NCI-H2196 treated with DMSO at 0.1 percent for 48 hours (cell line): ENCODE measurements around the gene MYO6.

ENCODE experiments used
- DNase-seq: peaks from one replicate; lab custom pipeline; 2025; ENCODE audit not compliant: unreplicated experiment; lab: John Stamatoyannopoulos, UW

MYO6 gene

DNA sequence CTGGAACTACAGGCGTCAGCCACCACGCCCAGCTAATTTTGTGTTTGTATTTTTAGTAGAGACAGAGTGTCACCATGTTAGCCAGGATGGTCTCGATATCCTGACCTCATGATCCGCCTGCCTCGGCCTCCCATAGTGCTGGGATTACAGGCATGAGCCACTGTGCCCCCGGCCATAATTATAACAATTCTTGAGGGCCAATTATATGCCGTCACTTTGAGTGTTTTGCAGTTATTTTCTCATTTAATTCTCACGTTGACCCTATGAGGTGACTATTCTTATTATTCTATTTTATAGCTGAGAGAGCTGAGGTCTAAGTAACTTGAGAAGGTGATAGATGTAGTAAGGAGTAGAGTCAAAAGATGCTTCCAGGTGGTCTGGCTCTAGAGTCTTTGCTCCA, 13.0 kb downstream of the MYO6 start:
- no peak for DNase-seq

DNA sequence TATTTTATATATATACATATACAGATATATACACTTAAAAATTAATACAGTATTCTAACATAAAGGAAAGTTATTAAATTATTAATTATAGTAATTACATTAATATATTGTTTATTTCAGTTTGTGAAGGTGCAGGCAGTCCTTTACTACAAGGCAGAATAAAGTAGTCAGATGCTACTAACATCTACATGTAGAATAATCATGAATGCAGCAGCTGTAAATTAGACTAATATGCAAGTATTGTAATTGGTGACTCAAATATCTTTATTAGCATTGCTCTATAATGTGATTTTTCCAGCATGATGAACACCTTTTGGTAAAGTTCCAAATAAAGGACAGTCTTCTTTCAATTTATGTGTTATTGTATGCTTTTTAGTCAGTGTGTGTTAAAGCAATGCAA, 17.3 kb downstream of the MYO6 start:
- no peak for DNase-seq

DNA sequence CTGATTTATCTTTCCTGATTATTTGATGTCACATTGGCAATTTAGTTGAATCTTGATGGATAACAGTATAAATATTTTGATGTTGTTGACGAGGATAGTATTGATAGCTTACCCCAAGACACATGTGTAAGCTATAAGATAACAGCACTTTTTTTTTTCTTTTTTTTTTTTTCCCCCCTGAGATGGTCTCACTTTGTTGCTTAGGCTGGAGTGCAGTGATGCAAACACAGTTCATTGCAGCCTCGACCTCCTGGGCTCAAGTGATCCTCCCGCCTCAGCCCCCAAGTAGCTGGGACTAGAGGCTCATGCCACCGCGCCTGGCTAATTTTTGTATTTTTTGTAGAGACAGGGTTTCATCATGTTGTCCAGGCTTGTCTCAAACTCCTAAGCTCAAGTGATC, 21.8 kb downstream of the MYO6 start:
- no peak for DNase-seq

DNA sequence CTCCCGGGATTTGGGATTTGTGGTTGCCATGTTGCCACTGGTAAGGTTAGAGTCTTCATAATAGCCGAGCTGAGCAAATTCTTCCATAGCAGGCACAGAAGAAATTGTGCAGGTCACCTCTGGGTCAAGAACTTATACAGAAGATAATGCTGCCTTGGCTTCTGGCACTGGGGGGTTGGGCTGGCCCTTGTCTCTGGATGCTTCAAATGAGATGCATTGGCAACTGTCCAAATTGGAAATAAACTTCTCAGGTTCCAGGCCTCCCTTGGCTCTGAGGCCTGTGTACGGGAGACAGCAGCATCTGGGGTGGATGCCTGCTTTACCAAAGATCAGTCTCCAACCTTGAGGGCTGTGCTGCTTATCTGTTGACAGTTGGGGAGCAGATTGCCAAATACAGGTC, 26.2 kb downstream of the MYO6 start:
- peak; percentile 41 for DNase-seq

DNA sequence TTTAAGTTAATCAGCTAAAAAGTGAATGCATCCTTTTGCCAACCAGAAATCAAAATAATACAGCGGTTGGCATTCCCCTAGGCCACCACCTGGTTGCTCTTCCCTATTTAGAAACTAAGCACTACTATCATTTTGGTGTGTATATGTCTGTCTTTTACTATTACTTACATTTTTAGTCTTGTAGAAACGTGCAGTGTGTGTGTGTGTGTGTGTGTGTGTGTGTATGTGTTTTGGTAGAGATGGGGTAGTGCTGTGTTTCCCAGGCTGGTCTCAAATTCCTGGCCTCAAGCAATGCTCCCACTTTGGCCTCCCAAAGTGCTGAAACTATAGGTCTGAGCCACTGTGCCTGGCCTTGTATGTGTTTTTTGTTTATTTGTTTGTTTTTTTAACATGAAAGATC, 27.4 kb downstream of the MYO6 start:
- DNase-seq, result no peak

DNA sequence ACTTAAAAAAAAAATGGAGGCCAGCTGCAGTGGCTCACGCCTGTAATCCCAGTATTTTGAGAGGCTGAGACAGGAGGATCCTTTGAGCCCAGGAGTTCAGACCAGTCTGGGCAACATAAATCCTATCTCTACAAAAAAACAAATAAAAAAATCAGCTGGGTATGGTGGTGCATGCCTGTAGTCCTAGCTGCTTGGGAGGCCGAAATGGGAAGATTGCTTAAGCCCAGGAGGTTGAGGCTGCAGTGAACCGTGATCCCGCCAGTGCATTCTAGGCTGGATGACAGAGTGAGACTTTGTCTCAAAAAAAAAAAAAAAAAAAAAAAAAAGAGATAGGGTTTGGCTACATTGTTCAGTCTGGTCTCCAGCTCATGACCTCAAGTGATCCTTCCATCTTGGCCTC, 29.7 kb downstream of the MYO6 start:
- DNase-seq, result no peak

DNA sequence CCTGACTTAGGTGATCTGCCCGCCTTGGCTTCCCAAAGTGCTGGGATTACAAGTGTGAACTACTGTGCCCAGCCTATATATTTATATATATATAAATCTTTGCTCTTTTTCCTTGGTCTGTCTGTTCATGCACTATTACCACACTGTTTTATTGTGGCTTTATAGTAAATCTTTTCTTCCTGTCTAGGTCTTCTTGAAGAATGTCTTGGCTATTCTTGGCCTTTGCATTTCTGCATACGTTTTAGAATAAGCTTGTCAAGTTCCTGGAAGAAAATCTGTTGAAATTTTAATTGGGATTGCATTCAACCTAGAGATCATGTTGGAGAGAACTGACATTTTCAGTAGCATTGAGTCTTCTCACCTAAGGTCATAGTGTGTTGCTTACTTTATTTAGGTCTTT, 37.1 kb downstream of the MYO6 start:
- no peak for DNase-seq

DNA sequence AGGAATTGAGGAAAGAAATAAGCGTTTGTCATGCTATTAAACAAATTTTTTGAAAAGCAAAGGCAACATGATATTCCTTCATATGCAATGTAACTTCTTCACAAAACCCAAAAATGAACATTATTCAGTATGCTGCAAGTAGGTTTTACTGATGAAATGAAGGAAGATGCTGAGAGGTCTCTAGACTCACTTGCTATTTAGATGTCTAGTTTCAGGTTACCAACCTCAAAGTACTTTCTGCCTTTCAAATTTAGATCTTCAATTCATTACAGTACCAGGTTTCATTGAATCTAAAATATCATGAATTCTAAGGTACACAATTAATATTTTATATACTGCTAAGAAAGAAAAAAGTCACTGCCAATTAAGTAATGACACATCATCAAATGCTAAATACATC, 39.9 kb downstream of the MYO6 start:
- no peak for DNase-seq

DNA sequence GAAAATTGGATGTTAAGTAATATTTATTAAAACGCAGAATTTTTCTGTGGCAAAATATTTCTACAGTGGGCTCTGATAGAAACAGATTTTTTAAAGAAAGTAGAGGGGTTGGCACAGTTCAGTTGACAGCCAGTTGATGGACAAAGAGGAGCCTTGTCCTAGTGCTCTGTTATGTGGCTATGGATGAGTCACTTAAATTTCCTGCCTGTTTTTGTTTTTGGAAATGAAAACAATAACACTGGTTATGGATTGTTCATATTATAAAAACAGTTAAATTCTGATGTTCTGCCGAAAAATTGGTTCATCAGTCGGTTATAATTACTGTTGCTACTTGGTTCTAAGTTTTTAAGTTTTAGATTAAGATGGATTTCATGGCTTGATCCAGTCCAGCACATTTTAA, 42.8 kb downstream of the MYO6 start:
- DNase-seq, result no peak

DNA sequence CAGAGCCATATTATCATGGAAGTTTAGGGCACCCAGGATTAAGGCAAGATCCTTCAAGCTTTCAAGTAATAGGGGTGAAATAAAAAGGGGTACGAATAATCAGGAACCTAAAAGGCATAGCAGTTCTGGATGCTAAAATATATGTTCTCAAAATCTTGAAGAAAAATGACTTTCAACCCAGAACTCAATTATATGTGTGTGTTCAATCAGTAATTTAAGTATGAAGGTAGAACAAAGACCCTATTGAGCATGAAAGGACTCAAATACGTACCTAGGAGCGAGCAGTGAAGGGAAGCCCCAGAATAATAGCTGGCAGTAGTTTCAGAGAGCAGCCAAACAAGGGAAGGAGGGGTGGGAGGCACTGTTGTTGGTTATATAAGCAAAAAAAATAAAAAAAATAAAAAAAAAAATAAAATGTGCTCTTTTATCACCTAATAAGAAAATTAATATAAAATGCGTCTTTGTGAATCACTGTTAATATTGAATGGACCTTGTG, 45.4 kb downstream of the MYO6 start:
- no peak for DNase-seq

DNA sequence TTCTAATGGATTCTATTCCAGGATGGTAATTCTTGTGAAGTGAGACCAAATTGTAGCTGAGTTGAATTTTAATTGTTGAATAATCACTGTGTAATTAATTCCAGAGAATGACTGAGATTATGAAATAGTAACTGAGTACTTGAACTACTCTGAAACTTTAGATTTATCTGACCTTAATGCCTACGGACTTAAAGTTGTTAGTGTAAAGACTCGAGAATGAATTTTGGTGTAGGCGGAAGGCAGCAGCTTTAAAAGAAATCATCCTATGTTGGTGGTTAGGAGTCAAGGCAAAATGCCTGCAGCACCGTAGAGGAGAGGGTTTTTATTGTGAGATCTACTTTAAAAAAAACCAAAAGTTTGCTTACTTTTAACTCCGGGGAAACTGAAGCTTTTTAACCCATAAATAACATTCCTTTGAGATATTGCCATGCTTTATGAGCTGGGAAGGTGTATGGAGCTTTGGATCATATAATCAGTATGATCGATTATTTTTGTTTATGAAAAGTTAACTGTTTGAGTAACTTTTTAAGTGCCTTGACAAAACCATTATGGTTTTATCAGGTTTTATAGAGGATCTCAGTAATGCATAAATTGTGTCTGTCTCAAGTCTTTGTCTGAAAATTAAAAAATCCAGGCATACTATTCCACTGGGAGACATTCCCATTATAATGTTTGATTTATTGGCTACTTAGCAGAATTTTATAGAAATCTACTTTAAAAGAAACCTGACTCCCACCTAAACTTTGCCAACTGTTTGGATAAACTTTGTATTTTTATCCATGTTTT, 46.1 kb downstream of the MYO6 start:
- DNase-seq, result no peak

DNA sequence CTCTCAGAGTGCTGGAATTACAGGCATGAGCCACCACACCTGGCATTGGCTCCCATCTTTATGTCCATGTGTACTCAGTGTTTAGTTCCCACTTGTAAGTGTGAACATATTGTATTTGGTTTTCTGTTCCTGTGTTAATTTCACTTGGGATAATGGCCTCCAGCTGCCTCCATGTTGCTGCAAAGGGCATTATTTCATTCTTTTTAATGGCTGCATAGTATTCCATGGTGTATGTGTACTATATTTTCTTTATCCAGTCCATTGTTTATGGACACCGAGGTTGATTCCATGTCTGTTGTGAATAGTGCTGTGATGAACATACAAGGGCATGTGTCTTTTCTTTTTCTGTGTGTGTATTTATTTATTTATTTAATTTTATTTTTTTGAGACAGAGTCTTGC, 47.7 kb downstream of the MYO6 start:
- no peak for DNase-seq

DNA sequence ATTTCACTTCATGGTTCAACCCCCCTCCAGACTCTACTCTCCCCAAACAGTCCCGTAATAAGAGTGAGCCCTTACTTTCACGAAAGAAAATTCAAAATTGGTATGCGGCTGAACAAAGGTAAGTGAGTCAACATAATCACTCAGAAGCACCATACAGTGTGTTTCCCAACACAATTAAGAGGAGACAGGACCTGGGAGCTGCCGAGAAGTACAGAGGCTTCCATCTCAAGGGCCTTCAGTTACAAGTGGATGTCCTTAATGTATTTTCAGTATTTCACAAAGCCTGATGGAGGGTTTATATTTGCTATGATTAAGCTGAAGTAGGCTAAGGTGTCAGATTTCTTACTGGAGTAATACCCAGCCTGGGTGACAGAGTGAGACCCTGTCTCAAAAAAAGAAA, 51.1 kb downstream of the MYO6 start:
- DNase-seq, result no peak

DNA sequence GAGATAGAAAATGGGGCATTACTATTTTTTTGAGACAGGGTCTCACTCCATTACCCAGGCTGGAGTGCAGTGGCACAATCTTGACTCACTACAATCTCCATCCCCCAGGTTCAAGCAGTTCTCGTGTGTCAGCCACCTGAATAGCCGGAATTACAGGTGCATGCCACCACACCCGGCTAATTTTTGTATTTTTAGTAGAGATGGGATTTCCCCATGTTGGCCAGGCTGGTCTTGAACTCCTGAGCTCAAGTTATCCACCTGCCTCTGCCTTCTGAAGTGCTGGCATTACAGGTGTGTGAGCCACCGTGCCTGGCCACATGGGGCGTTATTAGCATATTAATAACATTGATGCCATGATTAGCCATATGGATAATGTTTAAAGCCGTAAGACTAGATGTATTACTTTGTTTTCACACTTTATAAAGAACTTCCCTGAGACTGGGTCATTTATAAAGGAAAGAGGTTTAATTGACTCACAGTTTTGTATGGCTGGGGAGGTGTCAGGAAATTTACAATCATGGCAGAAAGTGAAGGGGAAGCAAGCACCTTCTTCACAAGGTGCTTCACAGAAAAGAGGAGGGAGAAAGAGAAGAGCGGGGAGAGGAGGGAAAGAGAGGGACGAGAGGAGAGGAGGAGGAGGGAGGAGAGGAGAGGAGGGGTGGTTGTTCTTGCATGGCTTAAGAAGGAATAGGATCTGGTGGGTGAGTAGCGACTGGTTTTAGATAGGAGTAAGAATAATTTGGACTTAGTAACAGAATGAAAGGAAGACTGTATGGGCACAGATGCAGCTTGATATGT, 51.9 kb downstream of the MYO6 start:
- no peak for DNase-seq

DNA sequence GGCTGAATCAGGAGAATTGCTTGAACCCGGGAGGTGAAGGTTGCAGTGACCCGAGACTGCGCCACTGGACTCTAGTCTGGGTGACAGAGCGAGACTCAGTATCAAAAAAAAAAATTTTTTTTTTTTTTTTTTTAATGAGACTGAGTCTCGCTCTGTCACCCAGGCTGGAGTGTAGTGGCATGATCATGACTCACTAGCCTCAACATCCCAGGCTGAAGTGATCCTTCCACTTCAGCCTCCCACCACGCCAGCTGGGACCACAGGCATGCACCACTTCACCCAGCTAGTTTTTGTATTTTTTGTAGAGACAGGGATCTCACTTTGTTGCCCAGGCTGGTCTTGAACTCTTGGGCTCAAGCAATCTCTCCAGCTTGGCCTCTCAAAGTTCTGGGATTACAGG, 53.3 kb downstream of the MYO6 start:
- DNase-seq, result no peak

DNA sequence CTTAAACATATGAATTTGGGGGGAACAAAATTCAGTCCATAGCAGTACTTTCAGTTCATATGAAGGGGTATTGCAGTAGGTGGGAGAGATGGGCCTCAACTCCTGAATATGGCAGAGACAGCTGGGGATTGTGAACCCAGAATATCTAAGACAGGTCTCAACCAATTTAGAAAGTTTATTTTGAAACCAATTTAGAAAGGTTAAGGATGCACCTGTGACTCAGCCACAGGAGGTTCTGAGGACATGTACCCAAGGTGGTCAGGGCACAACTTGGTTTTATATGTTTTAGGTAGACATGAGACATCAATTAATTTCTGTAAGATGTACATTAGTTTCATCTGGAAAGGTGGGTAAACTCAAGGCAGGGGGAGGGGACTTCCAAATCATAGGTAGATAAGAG, 59.5 kb downstream of the MYO6 start:
- no peak for DNase-seq

DNA sequence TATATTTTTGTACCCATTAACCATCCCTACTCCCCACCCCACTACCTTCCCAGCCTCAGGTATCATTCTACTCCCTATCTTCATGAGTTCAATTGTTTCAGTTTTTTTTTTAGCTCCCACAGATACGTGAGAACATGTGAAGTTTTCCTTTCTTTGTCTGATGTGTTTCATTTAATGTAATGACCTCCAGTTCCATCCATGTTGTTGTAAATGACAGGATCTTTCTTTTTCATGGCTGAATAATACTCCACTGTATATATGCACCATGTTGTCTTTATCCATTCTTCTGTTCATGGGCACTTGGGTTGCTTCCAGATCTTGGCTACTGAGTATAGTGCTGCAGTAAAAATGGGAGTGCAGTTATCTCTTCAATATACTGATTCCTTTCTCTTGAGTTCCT, 63.5 kb downstream of the MYO6 start:
- no peak for DNase-seq

DNA sequence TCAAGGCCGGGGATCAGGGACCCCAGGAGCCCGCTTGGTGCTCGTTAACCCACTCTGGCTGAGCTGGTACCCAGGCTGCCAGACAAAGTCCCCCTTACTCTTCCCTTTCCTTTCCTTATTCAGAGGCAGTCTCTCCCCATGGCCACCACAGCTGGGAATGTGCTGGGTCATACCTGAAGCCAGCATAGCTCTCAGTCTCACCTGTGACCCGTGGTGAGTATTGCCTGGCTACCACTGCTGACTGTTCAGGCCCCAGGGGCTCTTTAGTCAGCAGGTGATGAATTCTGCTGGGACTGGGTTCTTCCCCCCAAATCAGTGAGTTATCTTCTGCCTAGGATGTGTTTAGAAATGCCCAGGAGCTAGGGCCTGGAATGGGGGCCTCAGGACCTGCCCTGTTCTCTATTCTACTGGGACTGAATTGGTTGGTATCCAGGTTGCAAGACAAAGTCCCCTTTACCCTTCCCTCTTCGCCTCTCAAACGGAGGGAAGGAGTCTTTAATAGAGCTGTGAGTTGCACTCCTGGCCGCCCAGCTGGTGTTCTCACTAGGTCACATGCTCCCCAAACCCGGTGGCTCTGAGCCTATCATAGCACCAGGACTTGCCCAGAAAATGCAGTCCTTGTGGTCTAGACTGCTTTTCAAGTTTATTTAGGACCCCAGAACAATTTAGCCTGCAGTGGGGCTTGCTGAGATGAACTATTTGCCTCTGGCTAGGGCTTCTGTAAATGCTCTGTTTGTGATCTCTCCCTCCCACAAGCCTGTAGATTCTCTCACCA, 64.6 kb downstream of the MYO6 start:
- no peak for DNase-seq

DNA sequence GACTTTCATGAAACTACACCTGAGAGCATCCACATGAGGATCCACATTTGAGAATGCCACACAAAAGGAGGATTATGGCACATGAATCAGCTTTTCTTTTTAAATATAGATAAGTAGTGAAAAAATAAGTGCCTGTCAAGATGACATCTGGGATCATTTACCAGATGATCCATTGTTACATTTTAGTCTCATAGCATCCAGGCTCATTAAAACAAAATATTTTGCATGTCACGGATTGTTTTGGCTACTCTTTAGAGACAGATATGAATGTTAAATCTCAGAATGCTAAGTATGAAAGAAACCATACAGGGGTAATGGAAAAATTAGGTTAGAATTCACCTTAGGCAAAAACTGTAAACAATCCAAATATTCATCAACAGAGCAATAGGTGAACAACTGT, 66.7 kb downstream of the MYO6 start:
- no peak for DNase-seq

DNA sequence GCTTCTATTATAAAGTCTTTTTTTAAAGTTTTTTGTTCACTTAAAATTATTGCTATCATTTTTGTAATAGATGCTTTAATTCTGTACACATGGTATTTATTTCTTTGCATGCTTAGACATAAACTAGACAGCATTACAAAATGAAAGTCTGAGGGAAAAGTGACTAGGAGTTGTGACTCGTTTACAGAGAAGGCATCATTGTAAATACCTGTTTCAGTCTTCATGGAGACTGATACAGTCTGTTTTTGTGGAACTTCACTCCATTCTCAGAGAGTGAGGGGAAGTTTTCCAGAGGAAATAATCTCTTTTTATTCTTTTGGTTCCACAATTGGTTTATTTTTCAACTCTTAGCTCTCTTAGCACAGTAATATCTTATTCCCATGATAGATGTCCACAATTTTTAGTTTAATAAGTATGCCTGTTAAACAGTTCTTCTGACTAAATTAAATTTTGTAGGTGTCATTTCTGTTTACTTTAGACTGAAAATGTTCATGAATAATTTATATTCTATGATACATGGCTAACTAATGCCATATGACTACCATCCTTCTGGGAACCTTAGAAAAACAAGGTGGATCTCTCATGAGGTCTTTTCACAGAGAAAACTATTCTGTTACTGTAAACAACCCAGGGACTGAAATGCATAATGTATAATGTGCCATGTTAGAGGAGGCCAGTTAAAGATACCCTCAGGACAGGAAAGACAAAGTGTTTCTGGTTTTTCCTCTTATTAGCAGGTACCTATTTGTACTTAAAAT, 69.2 kb downstream of the MYO6 start:
- no peak for DNase-seq
